Activated naive CD4-positive, alpha-beta T cell treated with anti-CD3 and anti-CD28 coated beads for 36 hours (primary cell): ENCODE results near the gene PMEPA1. TPM values are rescaled to one million over a fixed set of nuclear protein-coding genes. Genes with fewer than 3 reads are reported as not detected.
A peak's percentile ranks its signal among the peaks of the same experiment; 100 is the strongest.

ENCODE experiments used
- CTCF ChIA-PET: fragments of 350-600 bp; sonication (Branson Sonifier 250); formaldehyde crosslinking; loops from one replicate; lab custom pipeline; 2021; ENCODE audit warnings: antibody characterized with exemption; lab: Charles Lee
- DNase-seq: peaks from one replicate; pipeline ENCODE4 v3.0.0-alpha.2; 2020
- H3K27ac Mint-ChIP-seq: one replicate; pipeline ENCODE4 v1.8.0; 2021; ENCODE audit warnings: mild to moderate bottlenecking, mixed read lengths
- H3K27me3 Mint-ChIP-seq: one replicate; pipeline ENCODE4 v1.8.0; 2021; ENCODE audit warnings: low read depth, mixed read lengths
- H3K36me3 Mint-ChIP-seq: one replicate; pipeline ENCODE4 v1.8.0; 2021; ENCODE audit warnings: low read depth, mixed read lengths
- H3K4me1 Mint-ChIP-seq: one replicate; pipeline ENCODE4 v1.8.0; 2021; ENCODE audit warnings: low read depth, mixed read lengths
- H3K4me3 Mint-ChIP-seq: one replicate; pipeline ENCODE4 v1.8.0; 2021; ENCODE audit warnings: mild to moderate bottlenecking, moderate library complexity, mixed read lengths
- H3K9me3 Mint-ChIP-seq: one replicate; pipeline ENCODE4 v1.8.0; 2021; ENCODE audit warnings: mixed read lengths
- intact Hi-C: fragments of 100-400 bp; cut with micrococcal nuclease; formaldehyde crosslinking; loops from one replicate; pipeline ENCODE4 v1.15.1; 2023
- total RNA-seq, 2 experiments: library from RNA; stranded (reverse); gene quantifications; one replicate each; pipeline ENCODE4 v1.2.3, GENCODE V29; 2021

The PMEPA1 gene
- total RNA-seq, 2 experiments from 2014 or later: 2.0 to 2.2 TPM

- H3K36me3 Mint-ChIP-seq: no peaks in the 10 kb centered on the region
- no peaks in the 10 kb centered on the region for H3K27me3 Mint-ChIP-seq
- H3K4me1 Mint-ChIP-seq: peaks cover 44% of the 10 kb centered on the region
- H3K27ac Mint-ChIP-seq: peak overlapping the region; percentile 85
- CTCF ChIA-PET: interaction anchor here (0.7 to 1.2 kb wide), 4 partner anchors 9 to 482 kb away, joined by 3 read pairs; no protein-coding TSS in a partner anchor
- peak; percentile 92 for DNase-seq
- intact Hi-C loops: loop anchor here (1.0 to 5.0 kb wide), 8 partner anchors 12 to 608 kb away; partner anchors contain the start of genes PMEPA1 and RBM38
- no peaks in the 10 kb centered on the region for H3K9me3 Mint-ChIP-seq
- H3K4me3 Mint-ChIP-seq: no peak overlapping the region
These were observed 11.5 kb downstream of the PMEPA1 start for GRCh38 chr20:57698116-57698866.

GRCh38 chr20:57697543-57697942 is 12.3 kb downstream of the PMEPA1 start:
- H3K4me1 Mint-ChIP-seq: peaks cover 44% of the 10 kb centered on the region
- H3K27me3 Mint-ChIP-seq: no peaks in the 10 kb centered on the region
- CTCF ChIA-PET: interaction anchor here (1.1 to 1.2 kb wide), 2 partner anchors 17 to 482 kb away, joined by 3 read pairs; no protein-coding TSS in a partner anchor
- intact Hi-C loops: loop anchor here (5.0 kb wide), 2 partner anchors 305 to 315 kb away; partner anchors contain the start of gene RBM38
- no peak overlapping the region for H3K4me3 Mint-ChIP-seq
- H3K27ac Mint-ChIP-seq: no peak overlapping the region
- no peaks in the 10 kb centered on the region for H3K36me3 Mint-ChIP-seq
- DNase-seq: no peak
- H3K9me3 Mint-ChIP-seq: no peaks in the 10 kb centered on the region

- Mint-ChIP-seq H3K9me3 (no peaks in the 10 kb centered on the region), H3K27ac (no peak overlapping the region)
- CTCF ChIA-PET: no interaction called here
These were observed 13.3 kb downstream of the PMEPA1 start for GRCh38 chr20:57696401-57696961.

GRCh38 chr20:57695940-57696339 is 13.9 kb downstream of the PMEPA1 start:
- intact Hi-C loops: loop anchor here (5.0 kb wide), 2 partner anchors 304 to 316 kb away; partner anchors contain the start of gene RBM38
- CTCF ChIA-PET: no interaction called here
- Mint-ChIP-seq H3K4me1 (peaks cover 33% of the 10 kb centered on the region), H3K27me3 (no peaks in the 10 kb centered on the region), H3K9me3 (no peaks in the 10 kb centered on the region), H3K4me3 (no peak overlapping the region), H3K27ac (no peak overlapping the region), H3K36me3 (no peaks in the 10 kb centered on the region)
- DNase-seq: no peak

More at GRCh38 chr20:57696401-57696961, 13.3 kb downstream of the PMEPA1 start:
- no peak for DNase-seq
- intact Hi-C loops: loop anchor here (5.0 kb wide), 2 partner anchors 304 to 316 kb away; partner anchors contain the start of gene RBM38
- Mint-ChIP-seq H3K36me3 (no peaks in the 10 kb centered on the region), H3K4me3 (no peak overlapping the region), H3K27me3 (no peaks in the 10 kb centered on the region), H3K4me1 (peaks cover 35% of the 10 kb centered on the region)

- Mint-ChIP-seq H3K4me3 (no peak overlapping the region), H3K9me3 (no peaks in the 10 kb centered on the region), H3K4me1 (peaks cover 33% of the 10 kb centered on the region), H3K36me3 (no peaks in the 10 kb centered on the region), H3K27me3 (no peaks in the 10 kb centered on the region), H3K27ac (no peak overlapping the region)
- DNase-seq: no peak
- CTCF ChIA-PET: no interaction called here
- intact Hi-C loops: loop anchor here (5.0 kb wide), 2 partner anchors 303 to 317 kb away; partner anchors contain the start of gene RBM38
These were observed 14.8 kb downstream of the PMEPA1 start for GRCh38 chr20:57695012-57695411.

- Mint-ChIP-seq H3K27me3 (no peaks in the 10 kb centered on the region), H3K36me3 (no peaks in the 10 kb centered on the region), H3K27ac (no peak overlapping the region), H3K4me1 (peaks cover 31% of the 10 kb centered on the region), H3K4me3 (no peak overlapping the region), H3K9me3 (no peaks in the 10 kb centered on the region)
- CTCF ChIA-PET: interaction anchor here (1.2 kb wide), 1 partner anchor 8 kb away, joined by 3 read pairs; no protein-coding TSS in a partner anchor
- intact Hi-C loops: no loop called here
- DNase-seq: no peak
These were observed 15.3 kb downstream of the PMEPA1 start for GRCh38 chr20:57694481-57694880.

GRCh38 chr20:57693670-57694329 is 16.0 kb downstream of the PMEPA1 start:
- no peak for DNase-seq
- Mint-ChIP-seq H3K4me3 (no peak overlapping the region), H3K27me3 (no peaks in the 10 kb centered on the region), H3K36me3 (no peaks in the 10 kb centered on the region), H3K9me3 (no peaks in the 10 kb centered on the region), H3K4me1 (peaks cover 24% of the 10 kb centered on the region), H3K27ac (no peak overlapping the region)
- CTCF ChIA-PET: interaction anchor here (1.2 kb wide), 1 partner anchor 8 kb away, joined by 3 read pairs; no protein-coding TSS in a partner anchor
- intact Hi-C loops: no loop called here

- CTCF ChIA-PET: interaction anchor here (1.2 kb wide), 1 partner anchor 9 kb away, joined by 3 read pairs; no protein-coding TSS in a partner anchor
- H3K4me1 Mint-ChIP-seq: peaks cover 17% of the 10 kb centered on the region
- H3K36me3 Mint-ChIP-seq: no peaks in the 10 kb centered on the region
- intact Hi-C loops: no loop called here
- DNase-seq: peak; percentile 25
- H3K27ac Mint-ChIP-seq: no peak overlapping the region
- no peak overlapping the region for H3K4me3 Mint-ChIP-seq
- H3K27me3 Mint-ChIP-seq: no peaks in the 10 kb centered on the region
- H3K9me3 Mint-ChIP-seq: no peaks in the 10 kb centered on the region
These were observed 16.7 kb downstream of the PMEPA1 start for GRCh38 chr20:57693002-57693582.

GRCh38 chr20:57692393-57692792 is 17.4 kb downstream of the PMEPA1 start:
- intact Hi-C loops: no loop called here
- DNase-seq: no peak
- H3K27me3 Mint-ChIP-seq: no peaks in the 10 kb centered on the region
- no peak overlapping the region for H3K4me3 Mint-ChIP-seq
- no peaks in the 10 kb centered on the region for H3K9me3 Mint-ChIP-seq
- H3K4me1 Mint-ChIP-seq: peaks cover 10% of the 10 kb centered on the region
- CTCF ChIA-PET: no interaction called here
- H3K27ac Mint-ChIP-seq: no peak overlapping the region
- no peaks in the 10 kb centered on the region for H3K36me3 Mint-ChIP-seq

- CTCF ChIA-PET: no interaction called here
- no peaks in the 10 kb centered on the region for H3K9me3 Mint-ChIP-seq
- H3K4me1 Mint-ChIP-seq: peaks cover 6% of the 10 kb centered on the region
- H3K36me3 Mint-ChIP-seq: no peaks in the 10 kb centered on the region
- H3K27me3 Mint-ChIP-seq: no peaks in the 10 kb centered on the region
- DNase-seq: no peak
- intact Hi-C loops: no loop called here
- H3K27ac Mint-ChIP-seq: no peak overlapping the region
- no peak overlapping the region for H3K4me3 Mint-ChIP-seq
These were observed 18.1 kb downstream of the PMEPA1 start for GRCh38 chr20:57691699-57692098.

GRCh38 chr20:57690525-57690924 is 19.3 kb downstream of the PMEPA1 start:
- no peaks in the 10 kb centered on the region for H3K27me3 Mint-ChIP-seq
- H3K36me3 Mint-ChIP-seq: no peaks in the 10 kb centered on the region
- no peaks in the 10 kb centered on the region for H3K9me3 Mint-ChIP-seq
- no peak overlapping the region for H3K4me3 Mint-ChIP-seq
- H3K4me1 Mint-ChIP-seq: peaks cover 6% of the 10 kb centered on the region
- no peak overlapping the region for H3K27ac Mint-ChIP-seq
- intact Hi-C loops: no loop called here
- CTCF ChIA-PET: no interaction called here
- DNase-seq: no peak
